Kasumi-1 (cell line): ENCODE measurements around the gene DDX1.

ENCODE experiments used
- DNase-seq, 2 experiments: peaks; one replicate each; lab custom pipeline; 2025; lab: John Stamatoyannopoulos, UW

DDX1 gene

DNA sequence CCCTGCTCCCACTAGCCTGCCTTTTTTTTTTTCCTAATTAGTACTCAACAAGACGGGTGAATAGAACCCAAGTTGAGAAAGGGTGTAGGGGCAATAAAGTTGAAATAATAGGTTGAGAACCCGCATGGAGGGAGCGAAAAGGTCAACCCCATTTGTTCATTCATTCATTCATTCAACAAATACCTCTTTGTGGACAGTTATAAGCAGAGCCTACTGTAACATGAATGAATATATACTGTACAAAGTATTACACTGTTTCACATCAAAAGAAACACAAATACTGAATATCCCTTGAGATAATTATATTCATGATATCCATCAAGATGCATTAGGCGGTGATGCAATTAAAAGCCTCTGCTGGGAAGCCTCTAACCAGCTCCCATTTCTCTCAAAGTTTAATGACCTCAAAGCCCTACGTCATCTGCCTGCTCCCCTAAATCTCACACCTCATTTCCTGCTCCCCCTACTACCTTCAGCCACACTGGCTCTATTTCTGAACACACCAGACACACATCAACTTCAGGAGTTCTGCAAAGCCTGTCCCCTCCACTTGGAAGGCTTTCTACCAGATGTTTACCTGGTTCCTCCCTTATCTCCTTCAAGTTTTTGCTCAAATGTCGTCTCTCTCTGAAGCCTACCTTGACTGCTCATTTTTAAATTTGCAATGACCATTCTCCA lies 29.2 kb upstream of the DDX1 start:
- DNase-seq, result no peak

DNA sequence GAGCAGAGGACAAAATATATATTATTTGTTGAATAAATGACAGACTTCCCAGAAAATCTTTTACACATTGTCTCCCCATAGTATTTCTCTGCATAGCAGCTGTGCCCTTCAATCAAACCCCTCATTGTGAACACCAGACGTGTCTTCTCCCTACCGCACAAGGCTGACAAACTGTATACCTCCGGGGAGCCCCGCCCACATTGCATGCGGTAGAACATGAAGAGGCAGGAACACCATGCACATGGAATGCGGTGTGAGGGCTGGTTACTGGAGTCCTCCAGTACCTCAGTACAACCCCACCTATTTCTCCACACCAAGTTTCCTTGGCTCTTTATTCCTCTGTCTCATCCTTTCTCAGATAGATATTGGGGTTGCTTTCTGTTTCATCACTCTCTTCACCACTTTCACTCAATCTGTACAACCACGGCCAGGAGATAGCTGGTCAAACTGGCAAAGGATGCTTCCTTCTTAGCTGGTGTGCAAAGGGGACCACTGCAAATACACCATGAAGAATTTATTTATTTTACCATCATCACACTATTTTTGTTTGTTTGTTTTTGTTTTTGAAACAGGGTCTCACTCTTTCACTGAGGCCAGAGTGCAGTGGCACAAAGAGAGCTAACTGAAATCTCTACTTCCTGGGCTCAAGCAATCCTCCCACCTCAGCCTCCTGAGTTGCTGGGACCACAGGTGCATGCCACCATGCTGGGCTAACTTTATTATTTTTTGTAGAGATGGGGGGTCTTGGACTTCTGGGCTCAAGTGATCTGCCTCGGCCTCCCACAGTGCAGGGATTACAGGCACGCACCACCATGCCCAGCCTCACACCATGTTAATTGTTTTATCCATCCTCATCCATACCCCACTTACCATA lies 28.2 kb upstream of the DDX1 start:
- no peak for DNase-seq

DNA sequence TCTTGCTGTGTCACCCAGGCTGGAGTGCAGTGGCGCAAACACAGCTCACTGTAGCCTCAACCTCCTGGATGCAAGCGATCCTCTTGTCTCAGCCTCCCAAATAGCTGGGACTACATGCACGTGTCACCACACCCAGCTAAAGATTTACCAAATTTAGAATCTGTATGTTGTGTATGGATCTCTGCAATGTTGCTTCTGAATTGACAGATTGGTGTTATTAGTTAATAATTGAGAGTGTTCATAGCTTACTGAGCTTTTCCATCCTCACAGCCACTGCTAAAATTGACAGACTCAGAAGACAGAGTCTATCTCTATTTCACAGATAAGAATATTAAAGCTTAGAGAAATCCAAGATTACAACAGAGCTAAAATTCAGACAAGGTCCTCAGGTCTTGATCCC lies 26.3 kb upstream of the DDX1 start:
- DNase-seq, result no peak

DNA sequence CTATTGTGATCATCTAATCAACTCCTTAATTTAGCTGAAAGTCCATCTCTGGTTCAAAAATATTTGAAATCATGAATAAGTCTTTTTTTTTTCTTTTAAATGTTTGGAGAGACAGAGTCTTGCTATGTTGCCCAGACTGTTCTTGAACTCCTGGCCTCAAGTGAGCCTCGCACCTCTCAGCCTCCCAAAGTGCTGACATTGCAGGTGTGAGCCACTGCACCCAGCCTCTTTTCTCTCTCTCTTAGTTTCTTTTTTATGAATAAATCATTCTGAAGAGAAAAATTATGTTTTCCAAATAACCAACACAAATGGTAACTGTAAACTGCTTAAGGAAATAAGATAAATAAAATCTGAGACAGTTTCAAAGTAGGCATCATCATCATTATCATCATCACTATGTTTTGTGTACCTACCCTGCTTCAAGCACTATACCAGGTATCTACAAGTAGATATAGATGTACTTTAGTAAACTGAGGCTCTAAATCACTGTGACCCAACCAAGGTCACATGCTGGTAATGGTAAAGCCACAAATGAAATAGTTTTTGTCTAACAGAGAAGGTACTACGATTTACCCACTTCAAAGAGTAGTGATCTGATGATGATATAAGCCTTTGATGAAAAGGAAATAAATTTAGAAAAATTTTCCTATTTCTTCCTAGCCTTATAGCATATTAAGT lies 25.5 kb upstream of the DDX1 start:
- no peak for DNase-seq

DNA sequence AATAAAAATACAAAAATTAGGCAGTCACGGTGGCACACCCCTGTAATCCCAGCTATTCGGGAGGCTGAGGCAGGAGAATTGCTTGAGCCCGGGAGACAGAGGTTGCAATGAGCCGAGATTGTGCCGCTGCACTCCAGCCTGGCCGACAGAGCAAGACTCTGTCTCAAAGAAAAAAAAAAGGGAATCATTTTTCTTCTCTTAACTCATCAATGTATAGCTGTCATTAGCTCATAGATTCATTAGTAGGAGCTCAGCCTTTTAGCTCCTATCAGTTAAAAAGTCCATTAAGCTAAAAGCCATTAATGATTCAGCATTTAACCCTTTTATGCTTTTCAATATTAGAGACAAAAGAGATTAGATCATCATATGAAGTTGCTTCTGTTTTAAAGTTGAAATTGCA lies 24.8 kb upstream of the DDX1 start:
- DNase-seq, result no peak

DNA sequence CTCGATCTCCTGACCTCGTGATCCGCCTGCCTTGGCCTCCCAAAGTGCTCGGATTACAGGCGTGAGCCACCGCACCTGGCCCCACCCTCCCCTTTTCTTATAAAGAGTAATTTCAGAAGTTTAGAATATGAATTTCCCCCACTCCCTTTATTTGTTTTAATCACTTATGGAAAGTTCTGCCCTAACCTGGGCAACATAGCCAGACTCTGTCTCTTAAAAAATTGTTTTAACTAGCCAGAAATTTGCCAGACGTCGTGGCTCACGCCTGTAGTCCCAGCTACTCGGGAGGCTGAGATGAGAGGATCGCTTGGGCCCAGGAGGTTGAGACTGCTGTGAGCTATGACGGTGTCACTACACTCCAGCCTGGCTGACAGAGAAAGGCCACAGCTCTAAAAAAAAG lies 22.8 kb upstream of the DDX1 start:
- no peak for DNase-seq

DNA sequence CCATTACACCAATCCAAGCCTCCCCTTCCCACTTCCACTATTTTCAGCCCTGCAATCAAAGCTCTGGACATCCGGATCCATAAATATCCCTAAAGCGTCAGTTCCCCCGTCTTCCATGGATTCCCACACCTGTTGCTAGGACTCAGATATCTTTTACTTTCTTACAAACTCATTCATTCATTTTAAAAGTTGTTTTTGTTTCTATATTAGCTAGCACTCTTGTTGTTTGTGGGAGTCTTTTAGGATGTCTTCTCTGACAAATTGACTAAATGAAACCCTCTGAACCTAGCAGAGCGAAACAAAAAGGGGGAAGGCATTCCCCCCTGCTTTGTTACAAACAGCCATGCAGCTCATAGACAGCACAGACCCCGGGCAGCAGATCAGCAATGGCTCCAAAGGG lies 21.6 kb upstream of the DDX1 start:
- no peak for DNase-seq

DNA sequence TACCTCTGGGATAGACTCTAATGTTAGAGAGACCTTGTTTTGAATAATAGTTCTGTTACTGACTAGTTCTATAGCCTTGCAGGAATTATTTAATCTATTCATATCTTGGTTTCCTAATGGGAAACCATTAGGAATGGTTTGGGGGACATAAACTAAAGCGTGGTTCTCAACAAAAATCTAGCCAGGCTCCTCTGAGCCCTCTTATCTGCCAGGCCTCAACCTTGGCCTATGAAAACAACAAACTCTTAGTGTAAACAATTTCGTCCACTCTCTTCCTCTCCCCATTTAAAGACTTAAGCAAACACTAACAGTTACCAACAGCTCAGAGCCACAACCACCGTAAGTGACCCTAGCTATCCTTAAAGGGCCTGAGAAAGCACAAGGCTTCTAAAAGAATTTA lies 19.9 kb upstream of the DDX1 start:
- DNase-seq, result no peak

DNA sequence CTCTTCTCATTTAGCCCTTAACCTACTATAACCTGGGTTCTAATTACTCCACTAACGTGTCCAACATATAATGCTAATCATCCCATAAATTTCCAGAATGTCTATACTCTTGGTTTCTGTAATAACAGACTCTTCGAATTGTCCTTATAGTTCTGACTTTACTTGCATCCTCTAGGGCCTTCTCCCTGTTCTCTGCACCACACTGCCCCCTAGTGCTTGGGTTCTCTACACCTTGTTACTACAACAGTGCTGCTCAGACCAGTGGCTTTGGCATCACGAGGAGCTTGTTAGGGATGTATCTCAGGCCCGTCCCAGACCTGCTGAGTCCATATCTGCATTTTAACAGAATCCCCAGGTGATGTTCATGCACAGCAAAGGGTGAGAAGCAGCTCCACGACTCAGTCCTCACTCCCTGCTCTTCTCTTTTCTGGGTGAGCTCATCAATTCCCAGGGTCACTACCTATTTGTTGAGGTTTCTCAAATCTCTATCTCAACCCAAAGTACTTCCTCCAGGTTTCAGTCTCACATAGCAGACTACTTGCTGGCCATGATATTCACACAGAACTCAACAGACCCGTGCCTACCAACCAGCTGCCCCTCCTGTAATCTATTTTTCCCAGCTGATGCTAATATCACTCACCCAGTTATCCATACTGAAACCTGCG lies 14.5 kb upstream of the DDX1 start:
- peak; percentile 86 to 93 for DNase-seq

DNA sequence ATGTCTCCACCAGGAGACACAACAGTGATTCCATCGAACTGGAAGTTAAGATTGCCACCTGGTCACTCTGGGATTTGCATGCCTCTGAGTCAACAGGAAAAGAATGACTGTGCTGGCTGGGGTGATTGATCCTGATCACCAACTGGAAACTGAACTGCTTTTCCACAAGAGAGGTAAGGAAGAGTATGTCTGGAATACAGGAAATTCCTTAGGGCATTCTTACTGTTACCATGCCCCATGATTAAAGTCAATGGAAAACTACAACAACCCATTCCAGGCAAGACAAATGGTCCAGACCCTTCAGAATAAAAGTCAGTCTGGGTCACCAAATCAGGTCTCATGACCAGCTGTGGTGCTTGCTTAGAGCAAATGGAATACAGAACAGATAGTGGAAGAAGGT lies 12.0 kb upstream of the DDX1 start:
- no peak for DNase-seq

DNA sequence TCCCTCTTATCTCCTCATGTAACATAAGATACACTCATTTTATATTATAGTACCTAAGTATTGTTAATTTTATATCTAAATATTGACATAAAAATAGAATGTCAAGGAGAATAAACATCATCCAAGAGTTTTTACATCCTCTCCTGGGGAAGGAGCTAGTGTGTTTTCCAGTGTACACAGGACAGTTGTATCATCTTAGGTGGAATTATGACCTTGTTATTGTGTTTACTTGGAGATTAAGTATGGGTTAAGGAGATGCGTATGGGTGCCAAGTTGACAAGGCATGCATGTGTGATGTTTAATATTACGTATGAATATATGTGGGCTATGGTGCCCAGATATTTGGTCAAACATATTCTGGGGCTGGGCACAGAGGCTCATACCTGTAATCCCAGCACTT lies 11.2 kb upstream of the DDX1 start:
- no peak for DNase-seq

DNA sequence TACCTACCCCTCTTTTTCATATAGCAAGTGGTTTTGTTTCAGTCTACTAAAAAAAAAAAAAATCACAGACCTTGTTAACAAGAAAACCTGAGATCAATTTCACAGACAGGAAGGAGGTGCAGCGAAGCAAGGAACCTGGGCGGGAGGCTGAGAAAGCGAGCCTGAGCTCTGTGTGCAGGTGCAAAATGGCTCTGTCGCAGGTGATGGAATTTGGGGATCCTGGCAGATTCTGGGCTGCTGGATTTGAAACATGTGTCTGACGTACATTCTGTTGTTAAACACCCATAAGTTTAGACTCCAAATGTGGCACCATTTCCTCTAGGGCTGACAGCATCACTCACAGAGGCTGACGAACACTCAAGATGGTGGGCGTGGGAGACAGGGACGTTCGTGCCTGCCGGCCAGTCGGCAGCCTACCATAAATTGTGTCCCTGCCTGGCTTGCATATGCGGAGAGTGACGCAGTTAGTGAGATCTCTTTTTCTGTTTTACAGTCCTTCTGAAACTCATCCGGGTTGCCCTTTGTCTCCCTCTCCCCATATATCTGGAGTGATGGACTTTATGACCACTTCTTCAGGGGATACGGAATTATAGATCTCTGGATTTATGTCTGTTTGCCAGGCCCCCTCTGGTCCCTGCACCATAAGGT lies 8.8 kb upstream of the DDX1 start:
- DNase-seq, result no peak

DNA sequence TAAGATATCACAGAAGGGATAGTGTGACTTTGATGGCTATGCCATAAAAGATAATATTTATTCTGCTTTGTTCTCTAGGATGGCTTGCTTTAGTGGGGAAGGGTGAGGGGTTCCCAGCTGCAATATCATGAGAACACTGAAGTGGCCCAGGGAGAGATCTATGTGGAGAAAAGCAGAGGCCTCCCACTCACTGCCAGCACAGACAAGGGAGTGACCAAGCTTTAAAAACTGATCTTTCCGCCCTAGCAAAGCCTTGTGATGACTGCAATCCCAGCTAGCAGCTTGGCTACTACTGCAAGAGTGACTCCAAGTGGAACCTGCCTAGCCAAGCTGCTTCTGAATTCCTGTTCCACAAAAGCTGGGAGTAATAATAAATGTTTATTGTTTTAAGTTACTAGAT lies 7.8 kb upstream of the DDX1 start:
- DNase-seq, result no peak

DNA sequence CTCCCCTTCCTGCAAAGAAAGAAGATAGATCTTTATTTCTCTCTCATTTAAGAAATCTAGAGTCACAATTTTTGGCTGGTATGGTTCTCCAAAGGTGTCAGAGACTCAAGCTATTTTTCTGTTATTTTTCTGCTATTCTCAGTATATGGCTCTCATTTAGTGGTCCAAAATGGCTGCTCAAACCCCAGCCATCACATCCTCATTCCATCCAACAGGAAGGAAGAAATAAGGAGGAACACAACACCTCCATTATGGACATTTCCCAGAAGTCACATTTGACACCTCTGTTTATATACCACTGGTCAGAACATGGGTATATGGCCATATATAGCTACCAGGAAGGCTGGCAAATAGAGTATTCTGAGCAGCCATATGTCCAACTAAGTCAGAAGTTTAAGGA lies 7.4 kb upstream of the DDX1 start:
- no peak for DNase-seq

DNA sequence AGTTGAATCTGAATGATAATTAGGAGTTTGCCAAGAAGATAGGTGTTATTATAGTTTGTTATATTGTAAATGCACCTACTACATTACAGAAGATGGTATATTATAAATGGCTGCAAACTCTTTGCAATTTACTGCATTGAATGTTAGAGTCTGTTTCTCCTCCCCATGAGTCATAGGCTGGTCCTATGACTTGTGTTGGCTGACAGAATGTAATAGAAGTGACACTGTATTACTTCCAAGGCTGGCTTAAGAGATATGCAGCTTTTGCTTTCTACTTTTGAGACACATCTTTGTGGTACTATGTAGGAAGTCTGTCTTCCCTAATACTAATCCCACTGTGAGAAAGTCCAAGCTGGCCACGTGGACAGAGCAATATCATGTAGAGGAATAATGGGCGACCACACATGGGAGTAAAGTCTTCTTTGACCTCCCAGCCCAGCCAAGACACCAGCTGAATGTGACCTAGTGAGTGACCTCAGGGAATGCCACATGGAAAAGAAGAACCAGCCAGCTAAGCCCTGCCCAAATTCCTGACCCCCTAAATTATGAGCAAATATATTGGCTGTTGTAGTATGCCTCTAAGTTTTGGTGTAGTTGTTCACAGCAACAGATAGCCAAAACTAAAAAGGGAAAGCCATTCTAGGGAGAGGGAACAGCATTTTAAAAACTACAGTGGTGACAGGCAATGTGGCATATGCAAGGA lies 6.8 kb upstream of the DDX1 start:
- no peak for DNase-seq

DNA sequence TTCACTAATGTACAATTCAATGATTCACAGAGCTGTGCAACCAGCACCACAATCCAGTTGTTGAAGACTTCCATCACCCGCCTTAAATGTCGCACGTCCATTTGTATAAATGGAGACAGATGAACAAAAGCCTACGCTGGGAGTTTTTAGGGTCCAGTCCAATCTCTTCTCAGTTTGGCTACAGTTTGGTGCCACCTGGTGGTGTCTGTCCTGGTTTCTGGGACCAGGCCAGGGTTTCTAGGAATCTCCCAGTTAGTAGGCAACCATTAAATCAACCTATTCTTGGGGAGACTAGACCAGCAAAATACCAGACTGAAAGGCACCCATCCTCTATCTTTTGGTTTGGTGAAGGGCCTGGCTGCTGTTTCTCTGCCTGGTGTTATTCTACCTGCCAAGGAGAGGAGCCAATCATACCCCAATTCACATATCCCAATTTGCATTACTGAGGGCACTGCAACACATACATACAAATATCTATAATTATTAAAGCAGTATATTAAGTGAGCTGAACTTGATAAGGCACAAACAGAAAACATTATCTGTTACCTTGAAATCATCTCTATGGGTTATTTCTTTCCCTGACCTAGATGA lies 3.2 kb upstream of the DDX1 start:
- DNase-seq, result peak; percentile 60 to 70

DNA sequence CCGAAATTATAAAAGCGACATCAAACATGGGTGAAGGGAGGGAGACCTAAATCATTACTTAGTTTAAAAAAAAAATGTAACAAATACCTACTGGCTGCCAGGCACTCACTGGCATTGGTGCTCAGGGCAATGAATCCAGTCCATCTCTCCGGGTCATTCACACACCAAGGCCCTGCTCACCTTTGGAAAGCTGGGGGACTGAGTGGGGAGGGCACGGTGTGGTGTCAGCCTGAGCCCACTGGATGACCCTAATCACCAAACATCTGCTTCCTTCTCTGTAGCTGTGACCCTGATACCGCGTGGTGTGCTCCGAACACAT lies 336 bp upstream of the DDX1 start:
- no peak for DNase-seq

DNA sequence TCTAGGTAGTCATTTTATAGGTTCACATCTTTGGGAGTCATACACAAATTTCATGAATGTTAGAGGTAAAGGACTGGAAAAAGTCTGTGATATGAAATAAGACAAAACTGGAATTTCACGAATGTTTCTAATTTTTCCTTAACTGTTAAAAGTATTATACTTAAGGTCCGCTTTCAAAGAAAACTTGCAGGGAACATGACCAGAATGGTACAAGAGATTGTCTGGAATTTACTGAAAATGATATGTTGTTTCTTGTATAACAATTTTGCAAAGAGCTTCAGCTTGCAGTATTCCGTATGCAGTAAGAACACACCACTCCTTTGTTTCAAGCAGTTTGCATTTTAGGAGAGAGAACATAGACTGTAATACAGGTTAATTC lies 1.6 kb downstream of the DDX1 start:
- DNase-seq, result no peak

DNA sequence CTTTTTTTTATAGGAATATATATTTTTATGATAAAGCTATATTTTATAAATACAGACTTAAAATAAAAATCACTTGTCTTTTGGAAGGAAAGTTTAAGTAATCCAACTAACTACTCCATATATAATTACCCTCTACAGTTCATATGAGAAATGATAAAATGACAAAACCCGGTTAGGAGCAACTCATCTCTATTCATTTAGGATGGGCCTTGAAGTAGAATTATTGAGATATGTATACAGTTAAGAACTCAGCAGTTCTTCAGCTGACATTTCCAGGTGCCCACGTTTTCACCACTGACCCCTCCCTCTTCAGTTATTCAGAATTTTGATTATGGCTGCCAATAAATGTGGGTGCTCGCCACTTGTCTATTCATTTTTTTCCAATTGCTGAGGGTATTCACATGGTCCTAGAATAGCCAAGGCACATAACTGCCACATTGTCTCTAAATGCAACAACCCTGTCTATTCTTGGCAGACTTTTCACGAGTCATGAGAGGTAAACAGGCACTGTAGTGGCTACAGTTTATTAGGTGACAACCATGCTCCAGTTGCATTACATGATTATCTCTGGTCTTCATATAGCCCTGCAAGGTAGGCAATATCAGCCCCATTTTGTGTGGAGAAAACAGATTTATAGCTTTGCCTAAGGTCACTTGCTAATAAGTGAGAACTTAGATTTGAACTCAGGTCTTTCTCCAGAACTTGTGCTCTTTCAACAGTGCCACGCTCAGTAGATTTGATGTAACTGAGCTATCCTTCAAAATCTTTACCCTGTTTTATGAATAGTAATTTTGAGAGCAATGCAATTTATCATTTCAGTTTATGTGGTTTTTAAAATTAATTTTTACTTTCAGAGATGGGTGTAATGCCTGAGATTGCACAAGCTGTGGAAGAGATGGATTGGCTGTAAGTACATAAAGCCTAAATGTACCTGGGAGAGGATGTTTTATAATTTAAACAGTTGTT lies 2.9 kb downstream of the DDX1 start:
- no peak for DNase-seq

DNA sequence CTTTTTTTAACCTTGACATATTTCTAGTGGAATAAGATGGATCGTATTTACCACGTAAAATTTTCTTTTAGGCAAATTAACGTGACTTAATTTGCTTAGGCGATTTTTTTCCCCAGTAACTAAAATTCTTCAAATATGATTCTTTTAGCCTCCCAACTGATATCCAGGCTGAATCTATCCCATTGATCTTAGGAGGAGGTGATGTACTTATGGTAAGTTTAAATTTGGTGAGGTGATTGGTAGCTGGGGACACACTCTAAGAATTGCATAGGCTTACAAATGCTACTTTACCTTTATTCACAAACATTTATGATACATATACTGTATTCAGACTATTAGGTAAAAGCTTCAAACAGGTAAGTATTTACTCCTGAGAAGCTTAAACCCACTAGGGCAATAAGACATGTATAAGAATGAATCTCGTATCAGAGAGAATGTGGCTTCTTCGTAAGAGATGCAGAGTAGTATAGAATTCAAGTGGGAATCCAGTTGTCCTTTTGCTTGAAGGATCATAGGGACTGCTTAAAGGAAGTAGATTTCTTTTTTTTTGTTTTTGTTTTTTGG lies 3.8 kb downstream of the DDX1 start:
- no peak for DNase-seq
